MM.1S (cell line): ENCODE data around the gene MEFV.
A peak's percentile ranks its signal among the peaks of the same experiment; 100 is the strongest.

Source experiments
- DNase-seq: peaks from one replicate; pipeline ENCODE4 v3.0.0-alpha.2; 2015
- H2AFZ ChIP-seq: fragments of 300-600 bp; sonication (generic); 2 replicates; pipeline ENCODE4 v1.6.0; 2016; ENCODE audit warnings: antibody characterized with exemption, low read length
- H3F3A ChIP-seq: fragments of 300-600 bp; sonication (generic); 2 replicates; pipeline ENCODE4 v1.6.1; 2016; ENCODE audit warnings: mild to moderate bottlenecking, antibody characterized with exemption, low read length, moderate library complexity, mixed read lengths; ENCODE audit not compliant: insufficient read depth
- H3K27ac ChIP-seq: fragments of 300-600 bp; sonication (generic); 2 replicates; pipeline ENCODE4 v1.5.1; 2016; ENCODE audit warnings: mild to moderate bottlenecking, low read length
- H3K27me3 ChIP-seq: fragments of 300-600 bp; sonication (generic); replicated peaks from 2 replicates; pipeline ENCODE4 v1.6.0; 2016; ENCODE audit warnings: low read length; ENCODE audit not compliant: insufficient read depth
- H3K36me3 ChIP-seq: fragments of 300-600 bp; sonication (generic); replicated peaks from 2 replicates; pipeline ENCODE4 v1.6.1; 2016; ENCODE audit warnings: mild to moderate bottlenecking, low read length, mixed read lengths; ENCODE audit not compliant: insufficient read depth
- H3K4me1 ChIP-seq: fragments of 300-600 bp; sonication (generic); 2 replicates; pipeline ENCODE4 v1.6.1; 2016; ENCODE audit warnings: low read length, mixed read lengths
- H3K4me2 ChIP-seq: fragments of 300-600 bp; sonication (generic); 2 replicates; pipeline ENCODE4 v1.6.0; 2016; ENCODE audit warnings: low read depth, low read length
- H3K4me3 ChIP-seq: fragments of 300-600 bp; sonication (generic); 2 replicates; pipeline ENCODE4 v1.5.1; 2016; ENCODE audit warnings: low read length, mixed read lengths
- H3K79me2 ChIP-seq: fragments of 300-600 bp; sonication (generic); 2 replicates; pipeline ENCODE4 v1.6.1; 2016; ENCODE audit warnings: mixed run types, low read length, mixed read lengths
- H3K9ac ChIP-seq: fragments of 300-600 bp; sonication (generic); 2 replicates; pipeline ENCODE4 v1.6.1; 2016; ENCODE audit warnings: low read length, mixed read lengths
- H3K9me2 ChIP-seq: fragments of 300-600 bp; sonication (generic); replicated peaks from 2 replicates; pipeline ENCODE4 v1.6.1; 2016; ENCODE audit warnings: mild to moderate bottlenecking, low read length, mixed read lengths; ENCODE audit not compliant: insufficient read depth
- H3K9me3 ChIP-seq: fragments of 300-600 bp; sonication (generic); replicated peaks from 2 replicates; pipeline ENCODE4 v1.6.1; 2016; ENCODE audit warnings: mild to moderate bottlenecking, low read length, mixed read lengths; ENCODE audit not compliant: insufficient read depth
- H4K20me1 ChIP-seq: fragments of 300-600 bp; sonication (generic); 2 replicates; pipeline ENCODE4 v1.6.1; 2016; ENCODE audit warnings: mild to moderate bottlenecking, low read length, moderate library complexity, mixed read lengths; ENCODE audit not compliant: insufficient read depth
- EZH2 ChIP-seq: fragments of 300-600 bp; sonication (generic); optimal IDR thresholded peaks from 2 replicates; pipeline ENCODE3; 2017; ENCODE audit warnings: low read depth, mild to moderate bottlenecking, antibody characterized with exemption, low read length, mixed read lengths
- EZH2phosphoT487 ChIP-seq: fragments of 300-600 bp; sonication (generic); IDR thresholded peaks from 2 replicates; pipeline ENCODE4 v1.6.1; 2018; ENCODE audit warnings: antibody characterized with exemption, low read length
- TF ChIP-seq, protein P1 (sequence below): fragments of 300-600 bp; sonication (generic); IDR thresholded peaks from 2 replicates; pipeline ENCODE4 v1.5.1; 2016; ENCODE audit warnings: antibody characterized with exemption, low read length, mixed read lengths

MEFV gene

DNA sequence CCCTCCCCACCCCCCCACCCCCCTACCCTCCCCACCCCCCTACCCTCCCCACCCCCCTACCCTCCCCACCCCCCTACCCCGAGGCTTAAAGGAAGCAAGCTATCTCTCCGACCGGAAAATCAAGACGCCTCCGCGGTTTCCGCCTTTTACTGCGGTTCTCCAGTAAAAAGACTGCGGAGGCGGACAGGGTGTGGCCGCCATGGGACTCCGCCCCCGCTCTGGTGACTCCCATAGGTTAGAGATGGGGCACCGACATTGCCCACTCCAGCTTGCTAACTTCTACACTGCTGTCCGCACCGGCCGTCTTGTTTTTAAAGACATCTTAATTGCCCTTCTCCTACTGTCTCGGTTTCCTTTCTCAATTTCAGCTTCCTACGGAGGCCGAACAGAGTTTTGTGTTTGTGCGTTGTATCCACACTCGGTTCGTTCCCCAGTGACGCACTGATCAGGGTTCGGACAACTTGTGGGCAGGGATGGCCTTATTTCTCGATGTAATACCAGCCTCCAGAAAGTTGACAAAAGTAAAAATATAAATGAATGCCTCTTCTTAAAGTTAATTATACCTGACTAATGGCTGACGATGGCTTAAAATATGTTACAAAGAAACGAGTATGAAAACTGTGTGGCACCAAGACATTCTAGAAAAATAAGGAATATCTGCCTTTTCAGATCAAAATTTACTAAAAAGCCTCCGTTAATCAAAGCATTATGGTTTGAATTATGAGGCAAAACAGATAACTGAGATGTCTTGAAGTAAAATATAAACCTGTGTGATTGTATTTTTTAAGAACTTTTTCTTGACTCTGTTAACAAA is 20.4 kb downstream of the MEFV start:
- H3K9ac ChIP-seq = no peak overlapping the region
- no peak overlapping the region for H3K27ac ChIP-seq
- no peaks in the 10 kb centered on the region for H4K20me1 ChIP-seq
- peaks cover 6% of the 10 kb centered on the region for H3F3A ChIP-seq
- H3K27me3 ChIP-seq = peaks cover 17% of the 10 kb centered on the region
- no peaks in the 10 kb centered on the region for H3K9me3 ChIP-seq
- H3K4me1 ChIP-seq = no peaks in the 10 kb centered on the region
- no peak overlapping the region for H2AFZ ChIP-seq
- no peaks in the 10 kb centered on the region for H3K9me2 ChIP-seq
- H3K79me2 ChIP-seq = peaks cover 14% of the 10 kb centered on the region
- no peak overlapping the region for H3K4me3 ChIP-seq
- no peak overlapping the region for H3K4me2 ChIP-seq
- no peak for TF ChIP-seq EZH2
- TF ChIP-seq, protein P1, sequence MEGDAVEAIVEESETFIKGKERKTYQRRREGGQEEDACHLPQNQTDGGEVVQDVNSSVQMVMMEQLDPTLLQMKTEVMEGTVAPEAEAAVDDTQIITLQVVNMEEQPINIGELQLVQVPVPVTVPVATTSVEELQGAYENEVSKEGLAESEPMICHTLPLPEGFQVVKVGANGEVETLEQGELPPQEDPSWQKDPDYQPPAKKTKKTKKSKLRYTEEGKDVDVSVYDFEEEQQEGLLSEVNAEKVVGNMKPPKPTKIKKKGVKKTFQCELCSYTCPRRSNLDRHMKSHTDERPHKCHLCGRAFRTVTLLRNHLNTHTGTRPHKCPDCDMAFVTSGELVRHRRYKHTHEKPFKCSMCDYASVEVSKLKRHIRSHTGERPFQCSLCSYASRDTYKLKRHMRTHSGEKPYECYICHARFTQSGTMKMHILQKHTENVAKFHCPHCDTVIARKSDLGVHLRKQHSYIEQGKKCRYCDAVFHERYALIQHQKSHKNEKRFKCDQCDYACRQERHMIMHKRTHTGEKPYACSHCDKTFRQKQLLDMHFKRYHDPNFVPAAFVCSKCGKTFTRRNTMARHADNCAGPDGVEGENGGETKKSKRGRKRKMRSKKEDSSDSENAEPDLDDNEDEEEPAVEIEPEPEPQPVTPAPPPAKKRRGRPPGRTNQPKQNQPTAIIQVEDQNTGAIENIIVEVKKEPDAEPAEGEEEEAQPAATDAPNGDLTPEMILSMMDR = no peak
- H3K36me3 ChIP-seq = 0 out of 2 replicates have a peak, but pooled peaks cover 14% of the 10 kb centered on the region
- DNase-seq = no peak

GRCh38 chr16:3234857-3235561 is 21.4 kb downstream of the MEFV start, which contains the start of gene ZNF200:
Gene ZNF200, minus strand, starts transcription at chr16:3235158. Its CDS starts 1,403 bp downstream, at chr16:3233755.
- peak within 1 kb of the TSS; percentile 85 for H3K27ac ChIP-seq
- H3K4me2 ChIP-seq = peak within 1 kb of the TSS; percentile 98
- peaks cover 7% of the 10 kb centered on the region for H3K27me3 ChIP-seq
- H3K36me3 ChIP-seq = peaks cover 21% of the 10 kb centered on the region; the same call in 1 of the 2 replicates
- no peaks in the 10 kb centered on the region for H4K20me1 ChIP-seq
- H3K4me1 ChIP-seq = no peaks in the 10 kb centered on the region
- H3K9me2 ChIP-seq = no peaks in the 10 kb centered on the region
- no peaks in the 10 kb centered on the region for H3K9me3 ChIP-seq
- peak within 1 kb of the TSS; percentile 95 for H2AFZ ChIP-seq
- H3F3A ChIP-seq = peaks cover 6% of the 10 kb centered on the region
- peaks cover 14% of the 10 kb centered on the region for H3K79me2 ChIP-seq
- H3K4me3 ChIP-seq = peak within 1 kb of the TSS; percentile 99
- peak; percentile 96 for DNase-seq
- H3K9ac ChIP-seq = peak within 1 kb of the TSS; percentile 94
- no peak for TF ChIP-seq EZH2phosphoT487
- no peak for TF ChIP-seq EZH2
- TF ChIP-seq, protein P1 = no peak

DNA sequence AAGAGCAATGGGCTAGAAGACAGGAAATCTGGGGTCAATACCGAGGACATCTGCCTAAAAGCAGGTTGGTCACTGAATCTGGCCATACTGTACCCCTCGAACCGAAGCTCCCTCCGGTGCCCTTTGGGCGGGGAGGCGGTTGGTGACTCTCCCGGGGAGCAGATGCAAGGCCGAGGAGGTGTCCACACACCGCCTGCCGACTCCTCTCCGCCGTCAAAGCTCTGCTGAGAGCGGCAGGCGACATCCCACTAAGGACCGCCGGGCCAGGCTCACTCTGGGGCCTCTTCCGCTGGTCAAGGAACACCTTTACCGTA is 21.9 kb downstream of the MEFV start:
- Histone ChIP-seq H2AFZ (peak overlapping the region; percentile 95), H3K9ac (peak overlapping the region; percentile 94), H3K4me3 (peak overlapping the region; percentile 99), H4K20me1 (no peaks in the 10 kb centered on the region), H3K9me3 (no peaks in the 10 kb centered on the region), H3K9me2 (no peaks in the 10 kb centered on the region), H3K4me2 (peak overlapping the region; percentile 98), H3K36me3 (peaks cover 21% of the 10 kb centered on the region; the same call in 1 of the 2 replicates), H3K27me3 (peaks cover 4% of the 10 kb centered on the region), H3K27ac (peak overlapping the region; percentile 85; the same call in 1 of the 2 replicates), H3K4me1 (no peaks in the 10 kb centered on the region), H3K79me2 (peaks cover 14% of the 10 kb centered on the region), H3F3A (peaks cover 6% of the 10 kb centered on the region)
- no peak for TF ChIP-seq EZH2
- TF ChIP-seq, protein P1 = no peak
- TF ChIP-seq EZH2phosphoT487 = no peak
- peak; percentile 34 for DNase-seq
